Fibroblast of mammary gland (primary cell): Measurements from ENCODE around the gene DALRD3.

Source experiments
- DNase-seq: peaks from one replicate; pipeline ENCODE4 v3.0.0-alpha.2; 2010; ENCODE audit warnings: low read depth
- H3K4me3 ChIP-seq: 2 replicates; pipeline ENCODE4 v1.5.1; 2011; ENCODE audit warnings: low read depth, mild to moderate bottlenecking, low read length, moderate library complexity; ENCODE audit not compliant: control insufficient read depth
- TF ChIP-seq, protein P1 (sequence below): conservative IDR thresholded peaks from 2 replicates; pipeline ENCODE4 v1.5.1; 2011; ENCODE audit warnings: low read depth, low read length, inconsistent platforms; ENCODE audit not compliant: control insufficient read depth, insufficient read depth

DALRD3 gene

DNA sequence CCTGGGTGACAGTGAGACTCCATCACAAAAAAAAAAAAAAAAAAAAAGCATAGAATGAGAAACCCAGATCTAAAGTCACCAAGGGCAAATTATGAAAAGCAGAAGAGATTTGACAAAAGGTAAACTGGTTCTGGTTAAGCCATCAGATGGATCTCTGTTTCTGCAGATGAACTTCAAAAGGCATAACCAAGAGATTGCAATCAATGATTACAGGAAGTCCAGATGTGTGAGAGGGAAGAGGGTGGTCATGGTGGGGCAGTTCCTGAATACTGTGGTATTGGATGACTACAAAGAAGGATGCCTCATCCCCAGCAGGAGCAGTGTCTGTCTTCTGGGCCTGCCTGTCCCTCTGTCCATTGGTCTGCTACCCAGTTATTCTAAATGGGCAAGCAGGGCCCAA, 24.5 kb downstream of the DALRD3 start:
- TF ChIP-seq, protein P1, sequence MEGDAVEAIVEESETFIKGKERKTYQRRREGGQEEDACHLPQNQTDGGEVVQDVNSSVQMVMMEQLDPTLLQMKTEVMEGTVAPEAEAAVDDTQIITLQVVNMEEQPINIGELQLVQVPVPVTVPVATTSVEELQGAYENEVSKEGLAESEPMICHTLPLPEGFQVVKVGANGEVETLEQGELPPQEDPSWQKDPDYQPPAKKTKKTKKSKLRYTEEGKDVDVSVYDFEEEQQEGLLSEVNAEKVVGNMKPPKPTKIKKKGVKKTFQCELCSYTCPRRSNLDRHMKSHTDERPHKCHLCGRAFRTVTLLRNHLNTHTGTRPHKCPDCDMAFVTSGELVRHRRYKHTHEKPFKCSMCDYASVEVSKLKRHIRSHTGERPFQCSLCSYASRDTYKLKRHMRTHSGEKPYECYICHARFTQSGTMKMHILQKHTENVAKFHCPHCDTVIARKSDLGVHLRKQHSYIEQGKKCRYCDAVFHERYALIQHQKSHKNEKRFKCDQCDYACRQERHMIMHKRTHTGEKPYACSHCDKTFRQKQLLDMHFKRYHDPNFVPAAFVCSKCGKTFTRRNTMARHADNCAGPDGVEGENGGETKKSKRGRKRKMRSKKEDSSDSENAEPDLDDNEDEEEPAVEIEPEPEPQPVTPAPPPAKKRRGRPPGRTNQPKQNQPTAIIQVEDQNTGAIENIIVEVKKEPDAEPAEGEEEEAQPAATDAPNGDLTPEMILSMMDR = no peak
- no peak overlapping the region for H3K4me3 ChIP-seq
- DNase-seq = no peak

- TF ChIP-seq, protein P1 = no peak
- no peak for DNase-seq
- H3K4me3 ChIP-seq = peak overlapping the region; percentile 69
Measured at GRCh38 chr3:48991851-48992545, 26.4 kb downstream of the DALRD3 start.

- no peak for DNase-seq
- H3K4me3 ChIP-seq = peak overlapping the region; percentile 69
- TF ChIP-seq, protein P1 = no peak
Measured at GRCh38 chr3:48990636-48991469, 27.5 kb downstream of the DALRD3 start.

DNA sequence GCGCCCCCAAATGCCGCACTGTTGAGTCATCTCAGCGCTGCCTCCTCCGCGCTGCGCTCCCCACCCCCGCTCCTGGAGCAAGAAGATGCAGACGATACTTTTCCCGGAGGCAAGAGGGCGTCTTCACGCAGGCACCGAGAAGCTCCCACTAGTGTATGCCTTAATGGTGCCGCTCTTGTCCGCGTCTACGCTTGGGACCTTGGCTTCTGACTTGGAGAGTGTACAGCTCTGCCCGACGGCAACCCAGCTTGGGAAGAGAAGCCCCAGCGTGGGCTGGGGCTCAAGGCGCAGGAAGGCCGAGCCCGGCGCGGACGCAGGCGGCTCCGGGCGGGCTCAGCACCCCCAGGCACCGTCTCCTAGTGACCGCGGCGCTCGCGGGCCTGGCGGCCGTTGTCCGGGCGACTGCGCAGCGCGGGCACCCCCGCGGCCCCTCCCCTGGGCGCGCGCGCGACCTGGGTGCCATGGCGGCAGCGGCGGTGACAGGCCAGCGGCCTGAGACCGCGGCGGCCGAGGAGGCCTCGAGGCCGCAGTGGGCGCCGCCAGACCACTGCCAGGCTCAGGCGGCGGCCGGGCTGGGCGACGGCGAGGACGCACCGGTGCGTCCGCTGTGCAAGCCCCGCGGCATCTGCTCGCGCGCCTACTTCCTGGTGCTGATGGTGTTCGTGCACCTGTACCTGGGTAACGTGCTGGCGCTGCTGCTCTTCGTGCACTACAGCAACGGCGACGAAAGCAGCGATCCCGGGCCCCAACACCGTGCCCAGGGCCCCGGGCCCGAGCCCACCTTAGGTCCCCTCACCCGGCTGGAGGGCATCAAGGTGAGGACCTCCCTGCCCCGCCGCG, 28.4 kb downstream of the DALRD3 start, which contains the start of gene P4HTM:
Gene P4HTM (plus strand): TSS at position 446 of the 840 bp plus-strand sequence. CDS start 16 bp downstream, at position 462.
- TF ChIP-seq, protein P1 = peak; percentile 47
- H3K4me3 ChIP-seq = peak within 1 kb of the TSS; percentile 69
- peak; percentile 89 for DNase-seq

GRCh38 chr3:48989126-48989795, 29.1 kb downstream of the DALRD3 start:
- DNase-seq = no peak
- H3K4me3 ChIP-seq = peak overlapping the region; percentile 67
- TF ChIP-seq, protein P1 = no peak
